Activated T-helper 1 cell treated with anti-CD3 and anti-CD28 coated beads, Interleukin-12 subunit alpha, Interleukin-12 subunit beta, Interleukin-2, Interleukin-4 antibody, amounts not matched to agents 30 ng/mL and 10 ng/mL and 1 ng/mL, durations not matched to agents 14 hours and 24 hours and 36 hours (primary cell): ENCODE measurements around the gene PRAC1. TPM values are rescaled to one million over a fixed set of nuclear protein-coding genes. Genes with fewer than 3 reads are reported as not detected.

Experiments used
- DNase-seq: peaks from one replicate; pipeline ENCODE4 v3.0.0; 2021; ENCODE audit warnings: low spot score
- H3K27ac Mint-ChIP-seq: one replicate; pipeline ENCODE4 v1.8.0; 2021; ENCODE audit warnings: mild to moderate bottlenecking, mixed read lengths
- H3K27me3 Mint-ChIP-seq: one replicate; pipeline ENCODE4 v1.8.0; 2022; ENCODE audit warnings: mild to moderate bottlenecking, moderate library complexity, mixed read lengths; ENCODE audit not compliant: insufficient read depth
- H3K36me3 Mint-ChIP-seq: one replicate; pipeline ENCODE4 v1.8.0; 2021; ENCODE audit warnings: low read depth, mixed read lengths
- H3K4me1 Mint-ChIP-seq: one replicate; pipeline ENCODE4 v1.8.0; 2021; ENCODE audit warnings: low read depth, mixed read lengths
- H3K4me3 Mint-ChIP-seq: one replicate; pipeline ENCODE4 v1.8.0; 2021; ENCODE audit warnings: mild to moderate bottlenecking, moderate library complexity, mixed read lengths
- H3K9me3 Mint-ChIP-seq: one replicate; pipeline ENCODE4 v1.8.0; 2021; ENCODE audit warnings: mixed read lengths
- intact Hi-C: fragments of 100-400 bp; cut with micrococcal nuclease; formaldehyde crosslinking; loops from one replicate; pipeline ENCODE4 v1.15.1; 2024
- total RNA-seq: library from RNA; stranded (reverse); gene quantifications from 2 replicates; pipeline ENCODE4 v1.2.3, GENCODE V29; 2022

PRAC1 gene
- total RNA-seq, 1 donor from 2014 or later: not detected

DNA sequence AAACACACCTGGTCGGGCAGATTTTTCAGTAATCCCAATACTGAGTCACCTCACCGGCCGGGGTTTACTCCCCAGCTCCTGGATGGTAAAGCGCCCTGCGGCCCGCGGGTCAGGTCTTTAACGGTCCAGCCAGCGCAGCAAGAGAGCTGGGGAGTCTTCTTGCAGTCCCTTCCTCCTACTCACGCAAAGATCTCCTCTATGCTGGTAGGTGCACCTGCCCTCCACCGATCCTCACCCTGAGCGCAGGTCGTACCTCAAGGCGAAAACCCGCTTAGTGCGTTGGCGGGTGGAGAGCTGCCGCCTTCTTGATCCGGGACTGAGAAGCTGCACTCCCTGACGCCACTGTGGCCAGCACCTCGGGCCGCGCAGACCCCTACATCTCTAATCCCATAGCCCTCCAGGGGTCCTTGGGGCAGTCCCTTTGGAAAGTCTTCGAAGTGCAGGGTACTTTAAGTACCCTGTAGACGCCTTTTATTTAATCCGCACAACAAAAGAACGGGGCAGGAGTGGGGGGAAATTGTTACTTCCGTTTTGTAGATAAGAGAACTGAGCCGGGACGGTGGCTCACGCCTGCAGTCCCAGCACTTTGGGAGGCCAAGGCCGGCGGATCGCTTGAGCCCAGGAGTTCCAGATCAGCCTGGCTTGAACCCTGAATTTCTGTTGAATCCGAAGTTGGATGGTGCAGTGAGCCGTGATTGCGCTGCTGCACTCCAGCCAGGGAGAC lies 16.6 kb upstream of the PRAC1 start:
- H3K4me1 Mint-ChIP-seq: peaks cover 11% of the 10 kb centered on the region
- peaks cover 91% of the 10 kb centered on the region for H3K27me3 Mint-ChIP-seq
- peak overlapping the region; percentile 22 for H3K4me3 Mint-ChIP-seq
- H3K27ac Mint-ChIP-seq: no peak overlapping the region
- intact Hi-C loops: loop anchor here (1.0 kb wide), 1 partner anchor 9 kb away; no protein-coding TSS in a partner anchor
- H3K36me3 Mint-ChIP-seq: no peaks in the 10 kb centered on the region
- H3K9me3 Mint-ChIP-seq: no peaks in the 10 kb centered on the region
- DNase-seq: no peak

DNA sequence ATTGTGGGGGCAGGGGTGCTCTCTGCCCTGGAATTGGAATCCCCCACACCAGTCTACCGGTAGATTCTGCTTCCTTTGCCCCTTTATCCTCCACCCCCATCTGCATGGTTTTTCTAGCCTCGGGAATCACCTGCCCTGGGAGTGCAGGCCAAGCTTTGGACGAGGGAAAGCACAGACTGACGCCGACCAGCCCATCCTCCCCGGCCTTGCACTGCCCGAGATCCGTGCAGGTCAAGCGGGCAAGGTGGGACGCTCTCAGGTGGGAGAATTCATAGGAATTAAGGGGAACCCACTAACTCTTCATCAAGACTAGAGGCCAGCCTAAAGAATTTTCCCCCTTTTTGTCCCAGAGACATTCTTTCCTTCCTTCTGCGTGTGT lies 16.1 kb upstream of the PRAC1 start:
- DNase-seq: no peak
- no peak overlapping the region for H3K4me3 Mint-ChIP-seq
- peaks cover 2% of the 10 kb centered on the region for H3K36me3 Mint-ChIP-seq
- intact Hi-C loops: loop anchor here (1.0 kb wide), 1 partner anchor 8 kb away; no protein-coding TSS in a partner anchor
- peaks cover 17% of the 10 kb centered on the region for H3K4me1 Mint-ChIP-seq
- no peaks in the 10 kb centered on the region for H3K9me3 Mint-ChIP-seq
- peaks cover 91% of the 10 kb centered on the region for H3K27me3 Mint-ChIP-seq
- no peak overlapping the region for H3K27ac Mint-ChIP-seq

DNA sequence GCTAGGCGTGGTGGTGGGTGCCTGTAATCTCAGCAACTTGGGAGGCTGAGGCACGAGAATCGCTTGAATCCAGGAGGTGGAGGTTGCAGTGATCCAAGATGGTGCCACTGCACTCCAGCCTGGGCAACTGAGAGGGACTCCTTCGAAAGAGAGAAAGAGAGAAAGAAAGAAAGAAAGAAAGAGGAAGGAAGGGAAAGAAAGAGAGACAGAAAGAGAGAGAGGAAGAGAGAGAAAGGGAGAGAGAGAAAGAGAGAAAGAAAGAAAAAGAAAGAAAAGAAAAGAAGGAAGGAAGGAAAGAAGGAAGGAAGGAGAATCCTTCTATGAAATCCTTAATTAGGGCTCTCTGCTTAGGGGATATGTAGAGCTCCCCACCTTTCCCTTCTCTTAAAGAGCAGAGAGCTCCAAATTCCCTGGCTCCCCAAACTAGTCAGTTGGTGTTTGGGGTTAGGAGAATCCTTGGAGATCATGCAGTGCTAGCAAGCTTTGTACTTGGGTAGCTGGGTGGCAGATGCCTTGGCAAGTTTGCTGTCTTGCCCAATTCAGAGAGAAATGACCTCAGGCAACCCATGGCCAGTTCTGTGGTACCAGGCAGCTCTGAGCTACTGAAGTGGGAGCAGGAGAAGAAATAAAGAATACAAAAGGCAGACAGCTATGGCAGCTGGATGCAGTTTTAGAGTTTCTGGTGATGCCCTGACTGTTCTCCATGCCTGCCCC lies 15.2 kb upstream of the PRAC1 start:
- peak overlapping the region; percentile 12 for H3K4me3 Mint-ChIP-seq
- intact Hi-C loops: loop anchor here (1.0 kb wide), 1 partner anchor 7 kb away; no protein-coding TSS in a partner anchor
- peaks cover 4% of the 10 kb centered on the region for H3K36me3 Mint-ChIP-seq
- no peak overlapping the region for H3K27ac Mint-ChIP-seq
- peaks cover 89% of the 10 kb centered on the region for H3K27me3 Mint-ChIP-seq
- no peak for DNase-seq
- H3K4me1 Mint-ChIP-seq: peaks cover 23% of the 10 kb centered on the region
- no peaks in the 10 kb centered on the region for H3K9me3 Mint-ChIP-seq

DNA sequence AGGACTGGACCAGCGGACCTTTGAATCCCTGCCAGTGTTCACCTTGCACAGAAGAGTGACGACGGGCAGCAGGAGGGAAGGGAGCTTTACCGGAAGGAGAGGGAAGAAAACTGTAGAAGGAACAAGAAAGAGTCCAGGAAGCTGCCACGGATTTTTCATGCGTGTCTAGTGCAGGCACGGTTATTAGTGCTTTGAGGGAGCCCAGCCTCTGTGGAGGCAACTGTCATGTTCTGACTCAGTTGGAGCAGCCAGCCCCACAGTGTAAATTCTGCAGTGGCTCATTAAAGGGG lies 12.7 kb upstream of the PRAC1 start:
- DNase-seq: no peak
- Mint-ChIP-seq H3K4me3 (no peak overlapping the region), H3K36me3 (peaks cover 4% of the 10 kb centered on the region), H3K4me1 (peaks cover 25% of the 10 kb centered on the region), H3K27me3 (peaks cover 87% of the 10 kb centered on the region), H3K27ac (no peak overlapping the region), H3K9me3 (no peaks in the 10 kb centered on the region)
- intact Hi-C loops: no loop called here

DNA sequence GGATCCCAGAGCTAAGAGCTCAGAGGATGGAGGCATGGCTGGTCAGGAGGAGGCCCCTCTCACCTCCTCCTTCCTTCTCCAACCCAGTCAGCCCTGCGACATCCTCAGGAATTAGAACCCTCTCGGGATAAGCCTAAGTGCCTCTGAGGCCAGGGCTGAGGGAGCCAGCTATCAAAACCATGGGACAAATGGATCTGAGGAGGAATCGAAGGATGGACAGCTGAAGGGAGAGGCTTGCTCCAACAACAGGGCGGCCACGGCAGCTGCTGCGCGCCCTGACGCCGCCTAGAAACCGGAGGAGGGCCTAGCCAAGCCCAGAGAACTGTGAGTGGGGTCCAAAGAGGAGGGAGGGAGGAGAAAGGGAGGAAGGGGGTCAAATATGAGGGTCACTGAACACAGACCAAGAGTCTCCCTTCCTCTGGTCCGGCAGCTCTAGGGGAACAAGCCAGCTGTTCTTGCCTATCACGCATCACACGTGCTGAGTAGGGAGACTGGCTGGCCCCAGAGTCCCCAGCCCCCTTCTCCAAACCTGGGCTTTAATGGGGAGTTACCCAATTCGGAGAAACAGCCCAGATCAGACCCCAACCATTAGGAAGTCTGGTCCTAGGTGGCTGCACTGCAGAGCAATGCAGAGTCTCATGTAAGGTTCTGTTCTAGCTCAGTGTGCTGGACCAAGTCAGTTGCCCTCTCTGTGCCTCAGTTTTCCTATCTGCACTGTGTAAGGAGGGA lies 12.2 kb upstream of the PRAC1 start:
- H3K27ac Mint-ChIP-seq: peak overlapping the region; percentile 4
- DNase-seq: no peak
- H3K27me3 Mint-ChIP-seq: peaks cover 88% of the 10 kb centered on the region
- no peaks in the 10 kb centered on the region for H3K9me3 Mint-ChIP-seq
- intact Hi-C loops: loop anchor here (5.0 kb wide), 1 partner anchor 268 kb away; no protein-coding TSS in a partner anchor
- peaks cover 4% of the 10 kb centered on the region for H3K36me3 Mint-ChIP-seq
- H3K4me1 Mint-ChIP-seq: peaks cover 25% of the 10 kb centered on the region
- no peak overlapping the region for H3K4me3 Mint-ChIP-seq

DNA sequence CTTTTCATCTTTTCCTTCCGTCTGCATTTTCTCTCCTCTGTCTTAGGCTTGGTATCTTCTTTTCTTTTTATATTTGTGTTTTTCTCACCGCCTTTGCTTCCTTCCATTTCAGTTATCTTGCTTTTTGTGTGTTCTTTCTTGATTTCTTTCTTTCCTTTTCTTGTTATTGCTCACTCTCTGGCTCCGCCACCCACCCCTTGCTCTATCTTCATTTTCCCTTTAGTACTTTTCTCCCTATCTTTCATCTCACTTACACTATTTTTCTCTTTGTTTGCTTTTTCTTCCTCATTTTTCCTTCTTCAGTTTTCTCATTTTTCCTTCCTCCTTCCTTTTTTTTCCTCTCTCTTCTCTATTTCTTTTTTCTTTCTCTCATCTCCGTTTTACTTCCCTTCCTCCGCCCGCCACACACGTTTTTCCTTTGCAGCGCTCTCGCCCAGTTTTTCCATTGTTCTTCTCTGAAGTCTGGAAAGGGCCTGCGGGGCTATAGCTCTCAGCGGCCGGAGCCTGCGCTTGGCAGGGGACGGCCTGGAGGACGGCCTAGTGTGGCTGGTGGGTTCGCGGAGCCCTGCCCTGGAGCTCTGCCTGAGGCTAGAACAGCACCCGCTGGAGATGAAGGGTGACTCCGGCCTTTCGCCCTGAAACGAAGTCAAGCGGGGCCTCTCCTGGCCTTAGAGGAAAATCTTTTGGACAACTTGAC lies 11.5 kb upstream of the PRAC1 start:
- Mint-ChIP-seq H3K9me3 (no peaks in the 10 kb centered on the region), H3K27me3 (peaks cover 85% of the 10 kb centered on the region), H3K4me3 (no peak overlapping the region), H3K27ac (peak overlapping the region; percentile 57), H3K36me3 (peaks cover 4% of the 10 kb centered on the region), H3K4me1 (peaks cover 20% of the 10 kb centered on the region)
- intact Hi-C loops: loop anchor here (5.0 kb wide), 1 partner anchor 269 kb away; no protein-coding TSS in a partner anchor
- DNase-seq: no peak

DNA sequence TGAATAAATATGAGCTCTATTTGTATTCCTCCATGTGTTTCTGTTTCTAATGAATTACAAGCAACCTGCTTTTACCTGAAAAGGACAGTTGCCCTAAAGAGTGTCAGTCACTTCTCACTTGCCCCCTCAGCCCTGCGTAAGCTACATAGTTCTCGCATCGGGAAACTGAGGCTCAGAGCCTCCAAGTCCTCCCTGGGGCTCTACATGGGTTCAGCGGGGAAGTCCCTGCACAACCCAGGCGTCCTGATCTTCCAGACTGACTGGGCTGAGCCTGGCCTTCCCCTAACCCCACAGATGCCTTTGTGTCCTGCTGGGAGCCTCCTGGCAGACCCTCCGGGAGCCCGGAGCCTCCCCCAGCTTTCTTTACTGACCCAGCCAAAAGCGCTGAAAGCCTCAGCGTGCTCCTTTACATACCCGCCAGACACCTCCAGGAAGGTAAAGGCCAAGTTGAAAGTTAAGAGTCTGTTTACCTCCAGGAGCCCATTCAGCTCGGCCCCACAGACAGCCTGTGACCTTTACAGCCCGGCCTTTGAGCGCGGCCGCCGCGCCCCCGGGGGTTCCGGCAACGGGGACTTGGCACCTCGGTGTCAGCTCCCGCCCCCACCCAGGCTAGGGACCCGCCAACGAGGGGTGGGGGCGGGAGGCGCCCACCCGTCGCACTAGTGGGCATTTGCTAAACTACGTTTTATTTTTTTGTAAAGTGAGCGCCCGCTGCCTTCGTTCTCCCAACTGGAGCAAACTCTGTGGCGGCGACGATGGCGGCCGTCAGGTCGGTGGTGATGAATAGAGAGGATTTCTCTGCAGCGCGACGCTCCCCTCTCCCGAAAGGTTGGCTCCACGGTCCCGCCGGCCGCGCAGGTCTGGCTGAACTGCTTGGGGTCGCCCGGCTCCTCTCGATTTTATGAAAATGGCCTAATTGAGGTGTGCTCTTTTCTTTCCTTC lies 10.6 kb upstream of the PRAC1 start:
- H3K27ac Mint-ChIP-seq: peak overlapping the region; percentile 57
- H3K4me3 Mint-ChIP-seq: no peak overlapping the region
- no peaks in the 10 kb centered on the region for H3K9me3 Mint-ChIP-seq
- H3K36me3 Mint-ChIP-seq: peaks cover 4% of the 10 kb centered on the region
- intact Hi-C loops: loop anchor here (5.0 kb wide), 1 partner anchor 269 kb away; no protein-coding TSS in a partner anchor
- no peak for DNase-seq
- H3K27me3 Mint-ChIP-seq: peaks cover 84% of the 10 kb centered on the region
- peaks cover 15% of the 10 kb centered on the region for H3K4me1 Mint-ChIP-seq

DNA sequence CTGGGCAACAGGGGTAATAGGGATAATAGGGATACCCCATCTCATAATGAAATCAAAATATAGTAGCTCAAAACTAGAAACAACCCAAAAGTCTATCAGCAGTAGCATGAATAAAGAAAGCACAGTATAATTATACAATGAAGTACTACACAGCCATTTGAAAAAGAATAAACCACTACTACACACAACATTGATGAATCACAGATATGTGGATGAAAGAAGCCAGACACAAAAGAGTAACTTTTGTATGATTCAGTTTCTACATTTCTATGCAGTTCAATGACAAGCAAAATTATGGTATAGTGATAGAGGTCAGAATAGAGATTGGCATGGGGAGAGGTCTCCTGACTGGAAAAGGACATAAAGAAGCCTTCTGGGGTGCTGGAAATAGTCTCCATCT lies 9.0 kb upstream of the PRAC1 start:
- H3K36me3 Mint-ChIP-seq: peaks cover 4% of the 10 kb centered on the region
- no peak for DNase-seq
- H3K27me3 Mint-ChIP-seq: peaks cover 86% of the 10 kb centered on the region
- peaks cover 15% of the 10 kb centered on the region for H3K4me1 Mint-ChIP-seq
- no peak overlapping the region for H3K4me3 Mint-ChIP-seq
- no peak overlapping the region for H3K27ac Mint-ChIP-seq
- intact Hi-C loops: loop anchor here (5.0 kb wide), 1 partner anchor 271 kb away; no protein-coding TSS in a partner anchor
- no peaks in the 10 kb centered on the region for H3K9me3 Mint-ChIP-seq

DNA sequence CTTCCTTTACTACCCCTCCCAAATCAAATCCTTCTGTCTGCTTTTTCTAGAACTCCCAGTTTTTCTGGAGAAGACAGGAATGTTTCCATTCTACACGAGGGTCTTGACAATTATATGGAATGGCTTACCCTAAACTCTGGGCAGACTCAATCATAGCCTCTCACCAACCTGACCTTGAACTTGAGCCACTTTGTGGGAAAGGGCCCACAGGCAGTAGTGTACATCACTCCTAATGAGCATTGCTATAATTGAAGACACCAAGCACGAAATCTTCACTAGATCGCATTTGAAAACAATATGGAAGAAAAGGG lies 7.9 kb upstream of the PRAC1 start:
- Mint-ChIP-seq H3K27me3 (peaks cover 86% of the 10 kb centered on the region), H3K9me3 (no peaks in the 10 kb centered on the region), H3K4me3 (no peak overlapping the region), H3K27ac (no peak overlapping the region), H3K4me1 (peaks cover 17% of the 10 kb centered on the region), H3K36me3 (peaks cover 4% of the 10 kb centered on the region)
- DNase-seq: no peak
- intact Hi-C loops: loop anchor here (1.0 to 5.0 kb wide), 2 partner anchors 8 to 272 kb away; no protein-coding TSS in a partner anchor

DNA sequence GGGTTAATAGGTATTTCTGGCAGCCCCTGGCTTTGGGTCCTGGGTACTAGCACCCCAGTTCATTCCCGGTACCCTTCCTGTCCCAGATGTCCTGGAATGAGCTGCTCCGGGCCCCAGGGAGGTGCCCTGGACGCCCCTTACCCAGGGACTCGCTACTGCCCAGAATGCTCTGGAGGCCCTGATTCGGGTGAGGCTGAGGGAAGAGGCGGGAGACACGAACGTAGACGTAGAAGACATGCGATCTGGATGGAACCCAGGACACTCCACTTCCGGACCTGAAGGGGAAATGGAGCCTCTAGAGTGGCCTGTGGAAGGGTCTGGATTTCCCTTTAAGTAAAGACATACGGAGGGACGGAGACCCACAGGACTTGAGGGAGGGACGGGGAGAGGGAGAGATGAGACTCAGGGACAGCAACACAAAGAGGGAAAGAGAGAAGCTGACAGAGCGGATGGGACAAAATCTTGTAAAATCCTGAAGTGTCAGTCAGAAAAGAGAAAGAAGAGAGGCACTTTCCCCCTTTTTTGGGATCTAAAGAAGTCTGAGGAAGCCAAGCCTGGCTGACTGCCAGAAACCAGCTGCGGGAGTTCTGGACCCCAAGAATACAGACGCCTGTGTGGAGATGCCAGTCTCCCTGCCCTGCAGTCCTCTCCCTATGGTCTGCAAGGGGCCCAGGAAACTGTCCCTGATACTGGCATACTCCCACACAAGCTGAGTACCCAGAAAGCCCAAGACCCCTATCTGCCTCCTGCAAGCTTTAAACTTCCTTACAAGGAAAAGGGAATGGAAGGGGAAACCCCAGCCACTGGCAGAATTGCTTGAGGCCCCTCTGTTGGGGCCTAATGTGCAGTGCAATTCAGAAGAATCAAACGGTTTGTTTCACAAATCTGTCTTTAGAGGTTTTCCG lies 7.3 kb upstream of the PRAC1 start:
- Mint-ChIP-seq H3K36me3 (peaks cover 4% of the 10 kb centered on the region), H3K9me3 (no peaks in the 10 kb centered on the region), H3K4me1 (peaks cover 20% of the 10 kb centered on the region), H3K27me3 (peaks cover 88% of the 10 kb centered on the region), H3K4me3 (no peak overlapping the region), H3K27ac (no peak overlapping the region)
- intact Hi-C loops: loop anchor here (1.0 to 10.0 kb wide), 3 partner anchors 9 to 273 kb away; no protein-coding TSS in a partner anchor
- DNase-seq: no peak
